AG10803 (cell line): ENCODE data around the gene PACS1.

Source experiments
- DNase-seq: peaks from one replicate; pipeline ENCODE4 v3.0.0; 2010; ENCODE audit warnings: low read depth
- H3K4me3 ChIP-seq: 2 replicates; pipeline ENCODE4 v1.5.1; 2011; ENCODE audit warnings: mild to moderate bottlenecking, low read length, control low read depth
- CTCF ChIP-seq: conservative IDR thresholded peaks from 2 replicates; pipeline ENCODE4 v1.5.1; 2011; ENCODE audit warnings: mild to moderate bottlenecking, low read length, control low read depth, inconsistent platforms

Gene PACS1

GRCh38 chr11:66159324-66159984 is 89.4 kb downstream of the PACS1 start:
- peak; percentile 28 for DNase-seq
- no peak for TF ChIP-seq CTCF
- H3K4me3 ChIP-seq = no peak overlapping the region

- no peak for TF ChIP-seq CTCF
- no peak for DNase-seq
- H3K4me3 ChIP-seq = no peak overlapping the region
Observed at GRCh38 chr11:66160709-66161108, 90.6 kb downstream of the PACS1 start.

DNA sequence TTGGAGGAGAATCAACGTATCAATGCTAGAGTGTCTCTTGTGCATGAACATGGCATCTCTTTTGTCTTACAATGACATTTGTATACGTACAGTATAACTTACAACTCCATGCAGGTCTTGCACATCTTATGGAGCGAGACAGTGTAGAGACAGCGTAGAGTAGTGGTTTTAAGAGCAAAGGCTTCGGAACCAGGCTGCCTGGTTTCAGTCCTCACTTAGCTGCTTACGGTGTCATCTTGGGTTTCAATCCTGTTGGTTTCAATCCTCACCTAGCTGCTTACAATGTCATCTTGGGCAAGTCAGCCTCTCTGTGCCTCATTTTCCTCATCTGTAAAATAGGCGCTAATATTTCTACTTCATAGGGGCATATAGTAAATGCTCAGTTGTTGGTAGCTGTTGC is 98.2 kb downstream of the PACS1 start:
- no peak for TF ChIP-seq CTCF
- no peak for DNase-seq
- no peak overlapping the region for H3K4me3 ChIP-seq

DNA sequence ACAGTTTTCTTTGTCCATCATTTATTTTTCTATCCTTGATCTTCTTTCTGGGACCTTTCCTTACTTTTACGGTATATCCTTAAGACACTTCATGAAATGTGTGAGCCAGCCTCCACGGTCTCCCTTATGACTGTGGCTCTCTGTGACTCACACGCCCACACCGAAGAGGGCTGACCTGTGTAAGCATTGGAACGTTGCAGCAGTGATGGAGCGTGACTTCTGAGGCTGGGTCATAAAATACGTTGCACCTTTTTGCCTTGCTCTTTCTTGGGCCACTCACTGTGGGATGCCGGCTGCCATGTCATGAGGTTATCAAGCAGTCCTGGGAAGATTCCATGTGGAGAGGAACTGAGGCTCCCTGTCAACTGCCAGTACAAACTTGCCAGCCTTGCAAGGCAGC is 102.1 kb downstream of the PACS1 start:
- TF ChIP-seq CTCF = no peak
- DNase-seq = peak; percentile 9
- H3K4me3 ChIP-seq = no peak overlapping the region

GRCh38 chr11:66176650-66177049 is 106.6 kb downstream of the PACS1 start:
- DNase-seq = no peak
- no peak for TF ChIP-seq CTCF
- no peak overlapping the region for H3K4me3 ChIP-seq

- no peak for DNase-seq
- no peak for TF ChIP-seq CTCF
- H3K4me3 ChIP-seq = no peak overlapping the region
Observed at GRCh38 chr11:66178183-66178582, 108.1 kb downstream of the PACS1 start.

- no peak overlapping the region for H3K4me3 ChIP-seq
Observed at GRCh38 chr11:66178871-66179270, 108.8 kb downstream of the PACS1 start.

More at GRCh38 chr11:66178871-66179270, 108.8 kb downstream of the PACS1 start:
- DNase-seq = no peak
- TF ChIP-seq CTCF = no peak
